Muscle of arm (tissue), 12 donors: Measurements from ENCODE around the gene ANXA8. TPM values are rescaled to one million over a fixed set of nuclear protein-coding genes. Genes with fewer than 3 reads are reported as not detected.
"Not testable (repeated sequence)": the region's sequence is repeated elsewhere in the genome, so short reads cannot be mapped to it uniquely, and the experiment has no call there.

Source experiments
- DNase-seq: peaks from one replicate; pipeline ENCODE4 v3.0.0-alpha.2; 2013
- polyA plus RNA-seq, 12 donors: library from polyadenylated mRNA; unstranded; fragments of 120-200 nt; gene quantifications; one replicate each; pipeline ENCODE4 v1.2.1, GENCODE V29; 2013; ENCODE audit not compliant: insufficient read length in 12 of 12

The ANXA8 gene
- polyA plus RNA-seq, 12 donors, result 0.41 to 18.2 (median 5.3) TPM; not detected in 8

DNA sequence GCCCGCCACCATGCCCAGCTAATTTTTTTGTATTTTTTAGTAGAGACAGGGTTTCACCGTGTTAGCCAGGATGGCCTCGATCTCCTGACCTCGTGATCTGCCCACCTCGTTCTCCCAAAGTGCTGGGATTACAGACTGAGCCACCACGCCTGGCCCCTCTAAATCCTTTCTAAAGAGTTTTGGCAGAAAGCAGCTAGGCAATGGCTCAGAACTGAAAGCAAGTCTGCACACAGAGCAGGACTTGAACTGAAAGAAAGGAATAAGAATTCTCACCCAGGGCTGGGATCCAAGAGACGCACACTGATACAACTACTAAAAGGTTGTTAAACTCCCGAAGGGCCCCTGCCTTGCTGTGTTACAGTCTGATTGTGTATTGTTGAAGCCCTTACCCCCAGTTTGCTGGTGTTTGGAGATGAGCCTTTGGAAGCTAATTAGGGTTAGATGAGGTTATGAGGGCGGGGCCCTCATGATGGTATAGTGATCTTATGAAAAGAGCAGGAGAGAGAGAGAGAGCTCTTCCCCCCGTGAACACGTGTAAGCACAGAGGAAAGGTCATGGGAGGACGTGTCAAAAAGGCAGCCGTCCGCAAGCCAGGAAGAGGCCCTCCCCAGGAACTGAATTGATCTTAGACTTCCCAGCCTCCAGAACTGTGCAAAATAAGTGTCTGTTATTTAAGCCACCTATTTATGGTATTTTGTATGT is 18.5 kb downstream of the ANXA8 start:
- DNase-seq, result not testable (repeated sequence)

DNA sequence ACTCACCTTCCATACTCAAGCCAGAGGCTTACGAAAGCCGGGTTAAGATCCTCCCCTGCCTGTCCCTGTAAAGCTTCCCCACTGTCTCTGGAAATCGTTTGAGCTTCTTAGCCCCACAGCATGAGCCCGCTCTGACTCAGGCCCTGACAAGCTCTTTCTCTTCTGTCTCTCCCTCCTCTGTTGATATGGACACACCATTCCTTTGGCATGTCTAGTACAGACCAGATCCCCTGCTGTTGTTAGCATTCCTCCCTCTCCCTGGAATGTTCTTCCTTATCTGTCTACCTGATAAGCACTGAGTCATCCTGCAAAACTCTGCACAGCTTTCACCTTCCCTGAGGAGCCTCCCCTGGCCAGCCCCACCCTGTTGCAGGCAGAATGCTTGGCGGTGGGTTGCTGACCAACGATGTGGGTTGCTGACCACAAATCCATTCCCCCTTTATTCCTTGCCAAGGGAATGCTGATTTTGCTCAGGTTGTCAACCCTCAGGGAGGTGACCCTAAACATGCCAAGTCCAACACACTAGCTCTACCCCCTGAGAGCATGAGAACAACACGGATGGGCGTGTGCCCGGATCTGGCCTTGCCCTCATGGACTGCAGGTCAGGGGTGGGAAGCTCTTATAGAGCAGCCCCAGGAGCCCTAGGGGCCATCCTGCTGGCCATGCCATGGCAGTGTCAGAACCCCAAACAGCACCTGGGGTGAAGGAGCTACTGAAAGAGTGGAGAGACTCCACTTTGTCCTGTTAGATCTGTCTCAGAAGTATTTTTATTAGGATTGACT is 21.1 kb downstream of the ANXA8 start:
- not testable (repeated sequence) for DNase-seq

DNA sequence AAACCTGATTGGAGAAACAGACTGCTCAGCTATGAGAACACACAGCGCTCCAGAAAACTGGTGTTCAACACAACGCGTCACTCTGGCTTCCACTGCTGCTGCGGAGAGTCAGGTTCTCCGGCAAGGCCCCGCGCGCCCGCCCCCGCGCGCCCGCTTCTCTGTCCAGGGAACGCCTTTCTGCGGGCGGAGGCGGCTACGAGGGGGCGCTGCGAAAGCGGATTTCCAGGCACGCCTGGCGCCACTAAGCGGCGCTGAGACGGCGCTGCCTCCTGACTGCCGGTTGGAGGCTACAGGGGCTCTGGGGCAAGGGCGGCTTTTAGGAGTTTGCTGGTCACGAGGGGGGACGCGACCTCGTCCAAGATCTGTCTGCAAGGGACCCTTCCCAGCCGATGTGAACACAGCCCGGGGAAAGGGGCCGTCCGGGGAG is 22.6 kb downstream of the ANXA8 start:
- DNase-seq, result peak; percentile 60

DNA sequence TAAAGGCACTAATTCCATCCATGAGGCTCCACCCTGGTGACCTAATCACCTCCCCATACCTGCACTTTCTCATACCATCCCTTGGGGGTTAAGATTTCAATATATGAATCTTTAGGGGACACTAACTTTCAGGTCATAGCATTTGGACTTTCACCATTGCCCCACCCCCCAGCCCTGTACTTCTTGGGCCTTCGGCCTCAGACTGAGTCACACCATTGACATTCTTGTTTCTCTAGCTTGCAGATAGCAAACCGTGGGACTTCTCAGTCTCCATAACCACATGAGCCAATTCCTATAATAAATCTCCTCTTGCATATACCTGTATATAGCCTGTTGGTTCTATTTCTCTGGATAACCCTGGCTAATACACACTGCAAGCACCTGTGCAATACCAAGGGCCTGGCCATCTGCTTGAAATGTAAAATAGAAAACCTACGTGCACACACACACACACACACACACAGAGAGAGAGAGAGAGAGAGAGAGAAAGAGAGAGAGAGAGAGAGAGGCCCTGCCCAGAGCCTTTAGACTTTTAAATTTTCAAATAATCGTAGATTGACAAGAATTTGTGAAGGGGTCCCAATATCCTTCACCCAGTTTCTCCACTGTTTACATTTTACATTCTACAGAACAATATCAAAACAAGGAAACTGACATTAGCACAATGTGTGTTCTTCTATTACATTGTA is 25.3 kb downstream of the ANXA8 start:
- no peak for DNase-seq

DNA sequence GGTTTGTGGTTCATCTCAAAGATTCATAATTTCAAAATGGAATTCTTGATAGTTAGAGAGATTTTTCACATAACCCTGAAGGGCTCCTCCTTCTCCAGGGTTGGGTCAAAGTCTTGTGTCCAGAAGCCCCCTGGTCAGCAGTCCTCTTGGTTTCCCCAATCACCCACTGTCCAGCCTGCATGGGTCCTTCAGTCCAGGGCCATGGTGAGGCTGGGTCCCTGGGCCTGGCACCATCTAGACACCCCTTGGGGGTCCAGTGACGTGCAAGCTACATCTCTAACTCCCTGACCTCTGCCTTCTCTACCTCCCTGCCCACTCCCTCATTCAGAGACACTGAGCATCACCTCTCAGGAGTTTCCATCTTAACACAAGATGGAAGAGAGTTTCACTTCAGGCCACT is 26.1 kb downstream of the ANXA8 start:
- no peak for DNase-seq

DNA sequence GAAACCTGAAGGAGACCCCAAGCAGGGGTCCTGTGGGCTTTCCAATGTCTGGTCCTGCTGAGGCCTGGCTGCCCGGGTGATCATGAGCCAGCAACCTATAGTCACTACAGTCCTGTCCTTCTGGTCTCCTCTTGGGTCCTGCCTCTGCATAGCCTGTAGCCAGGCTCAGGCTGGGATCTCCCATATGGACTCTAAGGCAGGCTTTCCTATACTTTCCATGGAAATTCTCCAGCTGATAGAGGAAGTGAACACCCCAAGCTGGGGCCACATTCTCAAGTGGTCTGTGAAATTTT is 26.4 kb downstream of the ANXA8 start:
- DNase-seq, result no peak

DNA sequence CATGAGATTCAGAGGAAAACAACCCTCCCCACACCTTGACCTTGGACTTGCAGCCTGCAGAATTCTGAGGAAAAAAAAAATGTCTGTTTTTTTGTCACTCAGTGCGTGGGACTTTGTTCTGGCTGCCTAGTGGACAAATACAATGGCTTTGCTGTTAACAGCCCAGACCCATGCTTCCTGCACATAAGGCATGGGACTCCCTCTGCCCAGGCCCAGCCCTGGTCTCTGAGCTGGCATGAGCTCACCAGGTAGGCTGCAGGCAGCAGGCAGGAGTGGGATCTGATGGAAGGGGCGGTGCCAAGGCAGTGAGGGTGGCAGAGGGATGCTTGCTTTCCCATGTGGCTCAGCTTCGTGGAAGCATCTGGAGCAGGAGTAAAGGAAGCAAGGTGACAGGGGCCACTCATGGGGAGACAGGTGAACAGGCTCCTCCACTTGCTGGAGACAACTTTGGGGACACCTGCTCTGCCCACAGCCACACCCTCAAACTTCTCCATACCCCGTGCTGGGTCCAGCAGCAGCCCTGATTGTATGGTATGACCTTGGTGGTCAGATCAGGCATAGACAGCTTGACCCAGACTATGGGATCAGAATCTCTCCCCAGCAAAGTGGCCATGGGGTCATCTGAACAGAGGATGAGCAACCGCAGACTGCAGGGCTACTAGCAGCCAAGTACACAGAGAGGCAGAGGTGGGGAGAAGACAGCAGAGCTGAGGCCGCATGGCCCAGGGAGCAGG is 27.0 kb downstream of the ANXA8 start:
- no peak for DNase-seq

DNA sequence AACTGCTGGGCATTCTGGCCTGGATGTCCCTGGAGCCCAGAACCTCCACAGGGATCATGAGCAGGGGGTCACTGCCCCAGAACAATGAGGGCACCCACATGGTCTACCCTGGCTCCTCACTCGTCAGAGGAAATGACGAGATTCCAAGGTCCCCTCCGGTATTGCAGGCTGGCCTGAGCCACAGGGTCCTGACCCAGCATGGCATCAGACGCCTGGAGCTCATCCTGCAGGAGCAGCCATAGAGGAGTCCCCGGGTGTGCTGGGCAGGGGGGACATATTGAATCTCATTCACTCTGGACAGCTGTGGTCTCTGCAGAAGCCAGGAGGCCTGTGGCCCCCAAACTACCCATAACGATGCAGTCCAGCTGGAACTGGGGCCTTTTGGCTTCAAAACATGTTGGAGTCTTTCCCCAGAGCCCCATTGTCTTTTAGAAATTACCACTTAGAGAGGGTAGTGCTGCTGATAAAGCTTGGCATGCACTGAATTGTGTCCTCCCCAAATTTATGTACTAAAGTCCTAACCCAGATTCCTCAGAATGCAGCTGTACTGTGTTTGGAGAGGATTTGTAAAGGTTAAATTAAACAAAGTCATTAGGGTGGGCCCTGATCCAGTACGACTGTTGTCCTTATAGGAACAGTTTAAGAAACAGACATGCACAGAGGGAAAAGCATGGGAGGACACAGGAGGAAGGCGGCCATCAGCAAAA is 27.7 kb downstream of the ANXA8 start:
- no peak for DNase-seq

DNA sequence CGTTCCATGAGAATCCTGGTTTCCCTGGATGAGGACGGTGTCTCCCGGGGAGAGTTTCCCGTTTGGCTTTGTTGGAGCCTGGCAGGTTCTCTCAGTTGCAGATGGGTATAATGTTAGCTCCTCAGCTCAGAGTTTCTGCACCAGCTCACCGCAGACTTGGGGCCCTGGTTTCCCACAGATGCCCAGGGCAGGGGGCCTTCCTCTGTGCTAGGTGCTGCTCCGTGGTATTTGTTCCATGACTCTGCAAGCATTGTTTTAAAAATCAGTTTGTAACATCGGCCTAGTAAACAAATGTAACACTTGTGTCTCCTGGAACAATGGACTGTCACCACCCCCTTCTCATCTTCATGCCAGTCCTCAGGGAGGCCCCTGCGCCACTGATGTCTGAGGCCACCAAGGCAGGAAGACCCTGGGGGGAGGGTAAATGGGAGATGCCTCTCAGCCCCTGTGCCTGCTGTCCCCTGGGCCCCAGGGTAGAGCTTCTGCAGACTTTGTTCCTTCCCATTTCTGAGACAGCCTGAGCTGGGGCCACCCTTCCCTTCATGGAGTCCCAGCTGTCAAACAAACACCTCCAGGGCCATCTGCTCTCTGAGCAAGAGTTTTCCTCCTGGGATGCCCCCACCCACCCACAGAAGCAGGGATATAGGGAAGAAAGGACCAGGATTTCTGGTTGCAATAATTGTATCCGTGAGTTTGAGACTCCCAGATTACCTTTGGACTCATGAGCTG is 28.4 kb downstream of the ANXA8 start:
- not testable (repeated sequence) for DNase-seq

DNA sequence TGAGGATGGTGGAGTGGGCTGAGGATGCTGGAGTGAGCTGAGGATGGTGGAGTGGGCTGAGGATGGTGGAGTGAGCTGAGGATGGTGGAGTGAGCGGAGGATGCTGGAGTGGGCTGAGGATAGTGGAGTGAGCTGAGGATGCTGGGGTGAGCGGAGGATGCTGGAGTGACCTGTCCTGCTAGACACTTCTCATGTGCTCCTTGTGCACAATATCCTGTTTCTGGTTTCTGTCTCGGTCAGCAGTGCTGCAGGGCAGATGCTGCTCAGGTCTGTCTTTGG is 29.2 kb downstream of the ANXA8 start:
- DNase-seq, result no peak

DNA sequence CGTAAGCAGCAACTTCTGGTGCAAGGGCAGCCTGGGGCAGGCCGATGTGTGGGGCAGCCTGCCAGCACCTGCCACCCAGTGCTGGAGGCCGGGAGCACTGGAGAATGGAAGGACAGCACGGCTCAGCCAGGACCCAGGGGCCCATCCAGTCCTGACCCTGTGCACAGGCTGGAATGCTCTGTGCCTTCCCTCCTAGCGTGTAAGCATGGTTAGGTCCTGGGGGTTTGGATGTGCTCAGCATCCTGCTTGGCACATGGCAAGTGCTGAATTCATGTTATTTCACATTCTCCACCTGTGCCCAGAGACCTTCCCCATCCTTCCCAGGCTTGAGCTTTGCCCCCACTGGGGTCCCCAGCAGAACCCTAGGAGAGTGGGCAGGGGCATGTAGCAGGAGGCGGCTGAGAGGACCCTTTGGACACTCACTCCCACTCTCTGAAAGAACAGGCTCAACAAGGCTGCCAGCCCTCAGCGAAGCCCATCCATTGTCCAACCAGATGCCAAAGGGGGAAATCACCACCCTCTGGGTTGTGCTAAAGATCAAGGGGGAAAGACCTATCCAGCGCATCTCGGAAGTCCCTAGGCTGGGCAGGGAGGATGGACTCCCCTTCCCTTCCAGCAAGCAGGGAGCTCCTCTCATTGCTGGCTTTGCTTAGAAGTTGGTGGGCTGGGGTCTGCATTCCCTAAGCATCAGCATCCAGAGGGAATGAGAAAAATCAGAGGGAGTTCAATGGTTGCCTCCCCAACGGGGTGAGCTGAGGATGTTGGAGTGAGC is 29.7 kb downstream of the ANXA8 start:
- no peak for DNase-seq

DNA sequence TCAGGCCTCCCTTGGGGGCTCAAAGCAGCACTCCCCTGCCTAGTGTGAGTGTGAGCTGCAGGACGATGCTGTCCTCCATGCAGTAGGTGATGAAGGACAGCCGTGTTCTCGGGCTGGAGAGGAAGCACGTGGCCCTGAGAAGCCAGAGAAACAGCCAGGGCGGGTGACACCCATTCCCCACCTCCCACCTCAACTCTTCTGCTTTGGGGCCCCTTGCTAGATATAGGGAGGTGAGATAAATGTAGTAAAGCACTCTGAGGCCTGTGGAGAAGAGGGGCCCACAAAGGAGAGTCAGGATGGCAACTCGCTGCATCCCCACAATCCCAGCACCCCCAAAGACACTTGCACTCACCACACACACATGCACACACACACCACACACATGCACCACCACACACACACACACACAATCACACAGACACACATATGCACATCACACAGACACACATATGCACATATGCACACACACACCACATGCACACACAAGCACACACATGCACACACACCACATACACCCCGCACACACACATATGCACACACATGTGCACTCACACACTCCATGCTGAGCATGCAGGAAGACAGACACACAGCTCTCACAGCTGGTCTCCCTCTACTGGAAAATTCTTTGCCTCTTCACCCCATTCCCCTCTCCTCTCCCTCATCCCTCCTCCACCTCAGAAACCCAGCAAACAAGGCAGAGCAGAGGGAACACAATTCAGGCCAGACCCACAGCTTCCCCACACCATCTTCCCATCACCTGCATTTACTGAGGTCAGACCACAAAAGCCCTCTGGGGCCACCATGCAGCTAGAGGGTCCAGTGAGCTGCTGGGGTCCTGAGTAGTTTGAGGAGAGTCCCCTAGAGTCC is 30.5 kb downstream of the ANXA8 start:
- no peak for DNase-seq

DNA sequence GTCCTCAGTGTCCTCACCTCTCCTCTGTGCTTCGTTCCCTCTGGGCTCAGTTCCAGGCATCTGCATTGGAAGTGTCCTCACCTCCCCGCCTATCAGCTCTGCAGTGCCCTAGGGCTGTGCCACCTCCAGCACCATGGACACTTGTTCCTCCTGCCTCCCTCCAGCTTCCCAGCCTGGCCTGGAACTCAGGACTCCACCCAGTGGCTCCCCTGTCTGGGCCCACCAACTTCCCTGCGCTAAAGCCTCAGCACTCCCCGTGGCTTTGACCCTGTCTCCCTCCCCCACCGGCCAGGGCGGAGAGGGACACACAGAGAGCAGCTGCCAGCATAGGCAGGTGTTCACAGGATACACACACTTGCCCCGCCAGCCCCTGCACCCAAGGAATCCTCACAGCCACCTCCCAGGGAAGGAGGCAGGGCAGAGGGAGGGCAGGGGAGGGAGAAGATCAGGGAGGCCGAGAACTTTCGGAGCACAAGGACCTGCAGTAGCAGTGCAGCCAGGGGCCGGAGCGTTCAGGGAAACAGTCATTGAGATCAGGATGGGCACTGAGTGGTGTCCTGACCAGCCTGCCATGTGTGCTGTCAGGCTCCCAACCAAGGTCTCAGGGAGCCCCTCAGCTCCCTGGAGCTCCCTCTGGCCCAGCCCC is 31.3 kb downstream of the ANXA8 start:
- no peak for DNase-seq

DNA sequence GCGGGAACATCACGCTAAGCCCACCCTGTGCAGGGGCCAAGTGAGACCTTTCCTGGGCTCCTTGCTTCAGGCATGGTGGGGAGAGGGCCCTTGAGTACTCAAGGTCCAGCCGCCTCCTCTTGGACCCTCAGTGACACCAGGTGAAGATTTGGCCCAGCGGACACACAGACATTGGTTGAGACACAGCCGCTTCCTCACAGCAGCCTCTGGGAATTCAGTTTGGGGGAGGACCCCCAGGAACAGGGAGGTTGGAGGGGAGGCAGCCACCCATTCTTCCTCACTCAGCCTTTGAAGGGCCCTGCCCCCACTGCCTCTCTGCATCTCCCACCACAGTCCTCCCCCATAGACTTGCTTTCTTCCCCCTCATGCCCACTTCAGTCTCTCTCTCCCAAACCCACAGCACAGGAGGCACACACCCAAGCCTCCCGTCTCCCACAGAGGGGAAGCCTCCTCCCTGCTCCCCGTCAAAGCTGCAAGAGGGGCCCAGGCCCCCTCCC is 31.9 kb downstream of the ANXA8 start:
- no peak for DNase-seq

DNA sequence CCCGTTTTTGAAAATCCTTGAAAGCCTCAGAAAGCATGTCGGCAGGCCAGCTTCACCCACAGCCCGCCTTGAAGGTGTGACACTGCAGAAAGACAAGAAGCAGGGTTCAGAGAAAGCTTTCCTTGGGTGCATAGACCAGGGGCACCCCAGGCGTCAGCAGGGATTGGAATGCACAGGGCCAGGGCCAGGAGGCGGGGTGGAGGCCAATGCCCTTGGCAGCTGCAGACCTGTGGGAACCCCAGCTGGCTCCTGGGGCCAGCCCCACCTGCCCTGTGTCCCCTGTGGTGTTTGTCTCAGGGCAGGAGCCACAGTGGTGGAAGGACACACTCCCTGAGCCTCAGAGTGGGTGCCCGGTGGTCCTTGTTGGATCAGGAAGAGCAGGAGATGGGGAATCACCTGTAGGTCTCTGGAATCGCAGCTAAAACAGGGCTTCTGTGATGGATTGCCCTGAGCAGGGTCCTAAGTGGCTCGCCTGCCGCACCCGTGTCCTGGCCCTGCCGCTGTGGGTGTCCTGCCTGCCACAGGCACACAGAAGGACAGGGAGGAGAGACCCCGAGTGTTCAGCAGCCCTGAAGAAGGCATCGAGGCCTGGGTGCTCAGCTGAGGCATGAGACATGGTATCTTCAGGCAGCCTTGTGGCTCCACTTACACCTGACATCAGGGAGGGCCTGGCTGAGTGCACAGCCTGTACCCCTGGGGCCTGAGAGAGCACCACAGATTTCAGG is 32.5 kb downstream of the ANXA8 start:
- DNase-seq, result no peak

DNA sequence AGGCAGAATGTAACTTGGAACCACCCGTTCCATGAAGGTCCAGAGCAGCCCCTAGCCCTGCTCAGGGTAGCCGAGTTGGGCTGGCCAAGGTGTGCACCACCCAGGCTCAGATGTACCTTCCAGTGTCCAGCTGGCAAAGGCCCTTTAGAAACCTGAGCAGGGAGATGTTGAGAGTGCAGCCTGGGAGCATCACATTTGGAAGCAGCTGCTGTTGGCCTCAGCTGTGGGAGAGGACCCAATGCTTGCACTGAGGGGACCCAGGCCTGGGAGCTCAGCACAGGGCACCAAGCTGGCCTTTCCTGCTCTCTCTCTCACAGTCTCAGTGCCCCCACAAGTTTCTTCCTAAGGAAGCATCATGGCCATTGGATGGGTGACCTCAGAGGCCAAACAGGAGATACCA is 33.5 kb downstream of the ANXA8 start:
- no peak for DNase-seq

DNA sequence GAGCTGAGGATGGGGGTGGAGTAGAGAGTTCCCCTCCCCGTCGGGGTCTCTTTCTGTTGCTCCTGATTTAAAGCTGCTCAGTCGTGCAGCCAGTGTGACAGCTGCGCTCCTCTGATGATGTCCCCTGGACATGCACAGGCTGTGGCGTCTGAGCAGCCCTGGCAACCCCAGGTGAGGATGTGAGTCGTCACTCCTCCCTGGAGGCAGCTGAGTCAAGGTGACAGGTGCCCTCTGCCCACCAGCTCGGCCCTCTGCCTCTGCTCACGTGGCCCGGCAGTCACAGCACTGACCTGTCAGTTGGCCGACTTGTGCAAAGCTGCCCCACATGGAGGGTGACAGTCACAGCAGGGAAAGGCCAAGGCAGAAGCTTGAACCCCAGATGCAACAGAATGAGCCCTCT is 33.9 kb downstream of the ANXA8 start:
- DNase-seq, result no peak
